HG03342 (cell line): ENCODE data around the gene FAM241B.

Experiments used
- ATAC-seq: cut with Tn5 transposase; IDR thresholded peaks from one replicate; pipeline ENCODE4 v1.9.1; 2021; ENCODE audit warnings: mild to moderate bottlenecking, moderate library complexity; ENCODE audit not compliant: unreplicated experiment

FAM241B gene

GRCh38 chr10:69629897-69630650 is at the start of gene FAM241B:
Gene FAM241B, plus strand, starts transcription at chr10:69630247. Its CDS starts 1,497 bp downstream, at chr10:69631744.
- ATAC-seq = no peak

GRCh38 chr10:69580435-69580834 is 49.6 kb upstream of the FAM241B start:
- ATAC-seq = no peak

- ATAC-seq = no peak
These were observed 46.9 kb upstream of the FAM241B start for GRCh38 chr10:69583106-69583505.

GRCh38 chr10:69584624-69585023 is 45.4 kb upstream of the FAM241B start:
- ATAC-seq = no peak

- no peak for ATAC-seq
These were observed 41.7 kb upstream of the FAM241B start for GRCh38 chr10:69588358-69588757.

- ATAC-seq = no peak
These were observed 29.2 kb upstream of the FAM241B start for GRCh38 chr10:69600761-69601330.

GRCh38 chr10:69609077-69609476 is 21.0 kb upstream of the FAM241B start:
- ATAC-seq = no peak

- no peak for ATAC-seq
These were observed 17.3 kb upstream of the FAM241B start for GRCh38 chr10:69612760-69613159.

- no peak for ATAC-seq
These were observed 15.9 kb upstream of the FAM241B start for GRCh38 chr10:69614130-69614529.

GRCh38 chr10:69616358-69616757 is 13.7 kb upstream of the FAM241B start:
- ATAC-seq = no peak

- no peak for ATAC-seq
These were observed 11.3 kb upstream of the FAM241B start for GRCh38 chr10:69618746-69619145.

GRCh38 chr10:69619626-69620025 is 10.4 kb upstream of the FAM241B start:
- no peak for ATAC-seq

GRCh38 chr10:69620625-69621024 is 9.4 kb upstream of the FAM241B start:
- ATAC-seq = no peak

GRCh38 chr10:69624245-69624786 is 5.7 kb upstream of the FAM241B start:
- ATAC-seq = no peak

GRCh38 chr10:69626826-69627225 is 3.2 kb upstream of the FAM241B start:
- no peak for ATAC-seq

- ATAC-seq = no peak
These were observed 1.2 kb upstream of the FAM241B start for GRCh38 chr10:69628891-69629290.

GRCh38 chr10:69629519-69629896 is 539 bp upstream of the FAM241B start:
- ATAC-seq = no peak

GRCh38 chr10:69630651-69631400 is 779 bp downstream of the FAM241B start:
- ATAC-seq = no peak

GRCh38 chr10:69631566-69631965 is 1.5 kb downstream of the FAM241B start:
- no peak for ATAC-seq

- ATAC-seq = no peak
These were observed 2.6 kb downstream of the FAM241B start for GRCh38 chr10:69632516-69633199.
